Right ventricle myocardium superior (tissue), 1 donor: Measurements from ENCODE around the gene ATF4. TPM values are rescaled to one million over a fixed set of nuclear protein-coding genes. Genes with fewer than 3 reads are reported as not detected.

Experiments
- ATAC-seq: fragments of 200-7000 bp; cut with Tn5 transposase; one replicate; pipeline ENCODE4 v1.9.1; 2020; ENCODE audit warnings: mild to moderate bottlenecking; ENCODE audit not compliant: poor library complexity
- DNase-seq: peaks from one replicate; pipeline ENCODE4 v3.0.0-alpha.2; 2020
- intact Hi-C: fragments of 100-400 bp; cut with DNase I; formaldehyde crosslinking; loops from one replicate; pipeline ENCODE4 v1.11.2; 2022
- total RNA-seq: library from RNA; stranded (reverse); fragmentation: NEBNext Ultra II Directional; extraction: Animal tissue kit (Norgen Biotek cat#: 25700); gene quantifications from one replicate; pipeline ENCODE4 v1.2.1, GENCODE V29; 2021
- donor health status: DM: no; HTN: yes; CAD: no; lungs with severe emphysema.

The ATF4 gene
- total RNA-seq, 1 donor from 2014 or later: 200 TPM

DNA sequence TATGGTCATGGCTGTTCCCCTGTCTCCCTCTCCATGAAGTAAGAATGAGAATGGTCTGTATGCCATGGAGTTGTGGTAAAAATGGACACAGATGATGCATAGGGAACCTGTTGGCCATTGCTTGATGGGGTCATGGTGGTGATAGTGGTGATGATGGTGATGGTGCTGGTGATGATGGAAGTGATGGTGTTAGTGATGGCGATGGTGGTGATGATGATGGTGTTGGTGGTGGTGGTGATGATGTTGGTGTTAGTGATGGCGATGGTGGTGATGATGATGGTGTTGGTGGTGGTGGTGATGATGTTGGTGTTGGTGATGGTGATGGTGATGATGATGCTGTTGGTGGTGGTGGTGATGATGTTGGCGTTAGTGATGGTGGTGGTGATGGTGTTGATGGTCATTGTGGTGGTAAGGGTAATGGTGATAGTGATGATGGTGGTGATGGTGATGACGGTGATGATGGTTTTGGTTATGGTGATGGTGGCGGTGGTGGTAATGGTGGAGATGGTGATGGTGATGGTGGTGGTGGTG, 45.1 kb downstream of the ATF4 start:
- intact Hi-C loops: no loop called here
- DNase-seq (no peak), ATAC-seq (no peak)

DNA sequence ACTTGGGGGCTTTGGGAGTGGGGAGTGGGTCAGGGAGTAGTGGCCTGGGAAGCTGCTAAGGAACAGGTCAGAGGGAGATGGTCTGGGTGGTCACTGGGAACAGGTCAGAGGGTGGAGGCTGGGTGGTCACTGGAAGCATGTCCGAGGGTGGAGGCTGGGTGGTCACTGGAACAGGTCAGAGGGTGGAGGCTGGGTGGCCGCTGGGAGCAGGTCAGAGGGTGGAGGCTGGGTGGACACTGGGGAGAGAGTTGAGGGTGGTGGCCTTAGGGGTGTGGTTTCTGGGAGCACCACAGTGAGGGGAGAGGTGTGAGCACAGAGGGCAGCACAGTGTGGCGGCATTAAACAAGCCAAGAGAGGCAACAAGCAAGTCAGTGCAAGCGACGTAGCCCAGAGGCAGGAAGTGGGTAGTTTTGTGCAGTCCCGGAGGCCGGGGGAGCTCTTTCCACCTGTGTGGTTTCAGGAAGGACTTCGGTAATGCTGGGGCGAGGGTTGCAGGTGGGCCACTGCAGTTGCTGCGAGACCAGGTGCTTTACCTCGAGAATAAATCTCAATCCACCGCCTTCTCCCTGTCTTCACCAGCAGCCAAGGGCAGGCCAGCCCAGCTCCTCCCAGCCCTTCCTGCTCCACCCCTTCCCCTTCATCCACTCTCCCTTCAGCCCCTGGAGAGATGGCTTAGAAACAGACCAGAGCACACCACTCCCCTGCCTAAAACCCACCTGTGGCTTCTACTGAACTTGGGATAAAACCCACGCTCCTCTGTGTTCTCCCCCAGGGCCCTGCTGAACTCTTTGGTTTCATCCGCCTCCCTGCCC, 47.0 kb downstream of the ATF4 start:
- no peak for ATAC-seq
- intact Hi-C loops: no loop called here
- DNase-seq: no peak

DNA sequence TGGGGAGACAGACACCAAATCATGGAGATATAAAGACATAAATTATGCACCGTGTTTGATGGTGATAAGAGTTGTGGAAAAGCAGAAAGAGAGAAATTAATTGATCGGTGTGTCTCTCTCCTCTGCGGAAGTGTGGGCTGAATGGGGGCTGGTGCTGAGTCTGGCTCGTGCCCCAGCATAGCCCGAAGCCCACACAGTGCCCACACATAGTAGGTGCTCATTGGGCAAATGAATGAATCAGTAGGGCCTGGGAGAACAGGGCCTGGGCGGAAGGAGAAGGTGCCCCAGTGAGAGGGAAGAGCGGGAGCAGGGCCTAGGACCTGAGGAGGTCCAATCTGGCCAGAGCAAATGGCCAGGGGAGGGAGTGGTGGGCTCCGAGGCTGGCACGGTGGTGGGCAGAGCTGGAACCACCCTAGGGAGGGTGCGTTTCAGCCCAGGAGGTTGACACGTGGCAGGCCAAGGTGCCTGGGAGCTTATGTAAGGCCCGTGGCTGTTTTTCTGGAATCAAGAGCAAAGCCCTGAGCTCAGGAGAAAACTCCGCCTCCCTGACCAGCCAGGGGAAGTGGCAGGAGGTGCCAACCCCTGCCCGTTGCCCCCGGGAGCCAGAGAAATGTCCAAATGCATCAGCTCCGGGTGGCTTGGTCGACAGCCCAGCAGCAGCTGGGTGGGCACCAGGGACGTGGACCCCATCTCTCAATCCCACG, 48.1 kb downstream of the ATF4 start:
- intact Hi-C loops: no loop called here
- no peak for ATAC-seq
- no peak for DNase-seq

DNA sequence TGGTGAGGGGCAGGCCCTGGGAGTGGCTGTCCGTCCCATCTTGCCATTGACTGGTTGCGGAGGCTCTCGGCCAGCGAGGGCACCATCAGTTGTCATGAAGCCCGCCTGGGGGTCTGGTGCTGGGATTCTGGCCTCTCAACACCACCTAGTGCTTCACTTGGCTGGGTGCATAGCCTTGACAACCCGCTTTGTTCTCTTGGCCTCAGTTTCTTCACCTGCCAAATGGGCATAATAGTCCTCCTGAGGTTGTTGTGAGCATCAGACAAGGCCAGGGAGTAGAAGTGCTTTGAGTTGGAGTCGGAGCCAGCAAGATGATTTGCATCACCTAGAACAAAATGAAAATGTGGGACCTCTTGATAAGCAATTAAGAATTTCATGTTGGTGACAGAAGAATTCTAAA, 48.7 kb downstream of the ATF4 start:
- intact Hi-C loops: no loop called here
- DNase-seq (no peak), ATAC-seq (no peak)

DNA sequence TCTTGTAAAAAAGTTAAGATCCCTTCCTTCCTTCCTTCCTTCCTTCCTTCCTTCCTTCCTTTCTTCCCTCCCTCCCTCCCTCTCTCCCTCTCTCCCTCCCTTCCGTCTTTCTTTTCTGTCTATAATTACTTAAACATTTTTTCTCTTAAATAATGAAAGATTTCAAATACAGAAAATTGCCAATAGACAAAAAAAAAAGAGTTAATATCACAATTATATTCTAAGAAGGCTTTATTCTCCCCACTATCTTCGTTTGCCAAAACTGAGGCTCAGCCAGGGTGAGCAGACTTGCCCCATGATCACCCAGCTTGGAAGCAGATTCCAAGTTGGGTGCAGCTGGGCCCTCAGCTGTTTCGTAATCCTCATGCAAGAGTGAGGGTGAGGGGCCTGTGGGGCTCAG, 49.9 kb downstream of the ATF4 start:
- ATAC-seq (no peak), DNase-seq (no peak)
- intact Hi-C loops: no loop called here

DNA sequence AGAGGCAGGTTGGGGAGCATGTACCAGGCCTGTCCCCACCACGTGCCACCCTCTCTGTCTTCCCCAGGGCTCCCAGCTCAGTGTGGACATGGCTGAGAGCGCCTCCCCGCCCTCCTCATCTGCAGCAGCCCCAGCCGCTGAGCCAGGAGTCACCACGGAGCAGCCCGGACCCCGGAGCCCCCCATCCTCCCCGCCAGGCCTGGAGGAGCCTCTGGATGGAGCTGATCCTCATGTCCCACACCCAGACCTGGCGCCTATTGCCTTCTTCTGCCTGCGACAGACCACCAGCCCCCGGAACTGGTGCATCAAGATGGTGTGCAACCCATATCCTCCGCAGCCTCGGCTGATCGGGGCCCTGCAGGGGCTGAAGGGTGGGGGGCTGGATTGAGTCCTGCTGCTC, 50.3 kb downstream of the ATF4 start, which contains the start of gene CACNA1I:
TSS of gene CACNA1I (plus strand) at position 89 of the 400 bp plus-strand sequence. CDS start at position 89, 0 bp downstream.
- no peak for DNase-seq
- ATAC-seq: no peak
- intact Hi-C loops: no loop called here

DNA sequence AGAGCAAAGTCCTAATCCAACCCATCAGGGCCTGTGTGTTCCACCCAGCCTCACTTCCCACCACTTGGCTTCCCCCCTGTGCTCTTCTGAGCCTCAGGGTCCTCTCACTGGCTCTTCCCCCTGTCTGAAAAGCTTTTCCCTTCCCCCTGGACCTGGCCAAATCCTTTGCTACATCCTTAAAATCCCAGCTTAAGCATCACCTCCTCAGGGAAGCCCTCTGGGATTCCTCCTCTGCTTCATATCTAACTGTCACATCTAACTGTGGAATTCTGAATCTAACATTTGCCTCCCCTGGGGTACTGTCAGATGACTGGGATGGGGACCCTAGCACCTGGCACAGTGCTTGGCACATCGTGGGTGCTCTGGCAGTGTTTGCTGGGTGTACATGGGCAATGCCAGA, 51.2 kb downstream of the ATF4 start:
- intact Hi-C loops: no loop called here
- ATAC-seq: no peak
- no peak for DNase-seq

Other genes with a start within 250 kb of the ATF4 start
- gene RPL3, start 200.9 kb upstream of the ATF4 start, total RNA-seq: 300 TPM
- gene SYNGR1, start 170.6 kb upstream of the ATF4 start, total RNA-seq: 32.2 TPM
- 17.3 TPM for gene TAB1, start 120.8 kb upstream of the ATF4 start, total RNA-seq
- gene MGAT3, start 63.5 kb upstream of the ATF4 start, total RNA-seq: 3.9 TPM
- gene MIEF1, start 18.3 kb upstream of the ATF4 start, total RNA-seq: 16.7 TPM
- gene RPS19BP1, start 12.2 kb downstream of the ATF4 start, total RNA-seq: 59.0 TPM
- 0.03 TPM for gene CACNA1I, start 50.2 kb downstream of the ATF4 start, total RNA-seq